KMS-11 (cell line): ENCODE results near the gene CDKN2AIPNL.
A peak's percentile ranks its signal among the peaks of the same experiment; 100 is the strongest.

ENCODE experiments used
- H2AFZ ChIP-seq: fragments of 200-600 bp; sonication (generic); 2 replicates; pipeline ENCODE4 v1.6.1; 2016; ENCODE audit warnings: antibody characterized with exemption, mixed run types, low read depth
- H3K27ac ChIP-seq: fragments of 200-600 bp; sonication (generic); 2 replicates; pipeline ENCODE4 v1.6.1; 2016; ENCODE audit warnings: mild to moderate bottlenecking, mixed run types
- H3K27me3 ChIP-seq: fragments of 200-600 bp; sonication (generic); 2 replicates; pipeline ENCODE4 v1.6.1; 2017; ENCODE audit warnings: mild to moderate bottlenecking, low read depth, mixed run types, moderate library complexity; ENCODE audit not compliant: insufficient read depth
- H3K36me3 ChIP-seq: fragments of 200-600 bp; sonication (generic); 2 replicates; pipeline ENCODE4 v1.6.1; 2017; ENCODE audit warnings: mild to moderate bottlenecking, mixed run types; ENCODE audit not compliant: insufficient read depth
- H3K4me1 ChIP-seq: fragments of 200-600 bp; sonication (generic); 2 replicates; pipeline ENCODE4 v1.6.1; 2016; ENCODE audit warnings: mild to moderate bottlenecking, low read depth, mixed run types; ENCODE audit not compliant: poor library complexity, severe bottlenecking
- H3K4me2 ChIP-seq: fragments of 200-600 bp; sonication (generic); 2 replicates; pipeline ENCODE4 v1.7.0; 2016; ENCODE audit warnings: mild to moderate bottlenecking, mixed run types
- H3K4me3 ChIP-seq: fragments of 200-600 bp; sonication (generic); IDR thresholded peaks from 2 replicates; pipeline ENCODE4 v1.6.1; 2017; ENCODE audit warnings: low read depth, low read length, mixed read lengths; ENCODE audit not compliant: insufficient read depth
- H3K79me2 ChIP-seq: fragments of 200-600 bp; sonication (generic); 2 replicates; pipeline ENCODE4 v1.6.1; 2016; ENCODE audit warnings: low read depth, mixed run types; ENCODE audit not compliant: insufficient read depth
- H3K9ac ChIP-seq: fragments of 200-600 bp; sonication (generic); 2 replicates; pipeline ENCODE4 v1.6.1; 2016; ENCODE audit warnings: mild to moderate bottlenecking, mixed run types
- H4K20me1 ChIP-seq: fragments of 200-600 bp; sonication (generic); 2 replicates; pipeline ENCODE4 v1.6.1; 2016; ENCODE audit warnings: mild to moderate bottlenecking, mixed run types; ENCODE audit not compliant: insufficient read depth
- CTCF ChIP-seq: fragments of 200-600 bp; sonication (generic); conservative IDR thresholded peaks from 2 replicates; pipeline ENCODE4 v1.6.1; 2017; ENCODE audit warnings: low read depth, mild to moderate bottlenecking, antibody characterized with exemption, low read length, moderate library complexity, mixed read lengths

CDKN2AIPNL gene

GRCh38 chr5:134418958-134419357, 7.3 kb upstream of the CDKN2AIPNL start:
- H3K27ac ChIP-seq, result no peak overlapping the region
- no peaks in the 10 kb centered on the region for H3K36me3 ChIP-seq
- H3K27me3 ChIP-seq, result no peaks in the 10 kb centered on the region
- no peaks in the 10 kb centered on the region for H3K79me2 ChIP-seq
- no peak for TF ChIP-seq CTCF
- H4K20me1 ChIP-seq, result no peaks in the 10 kb centered on the region
- H2AFZ ChIP-seq, result no peak overlapping the region
- no peak overlapping the region for H3K4me2 ChIP-seq
- no peaks in the 10 kb centered on the region for H3K4me1 ChIP-seq
- no peak overlapping the region for H3K9ac ChIP-seq
- H3K4me3 ChIP-seq, result no peak overlapping the region

GRCh38 chr5:134417707-134418106, 6.0 kb upstream of the CDKN2AIPNL start:
- no peak for TF ChIP-seq CTCF
- H3K4me1 ChIP-seq, result peaks cover 1% of the 10 kb centered on the region
- H3K4me2 ChIP-seq, result no peak overlapping the region

GRCh38 chr5:134413046-134413445, 1.4 kb upstream of the CDKN2AIPNL start:
- peaks cover 16% of the 10 kb centered on the region; the same call in 1 of the 2 replicates for H3K79me2 ChIP-seq
- H3K27me3 ChIP-seq, result no peaks in the 10 kb centered on the region
- no peak overlapping the region for H3K4me3 ChIP-seq
- H3K9ac ChIP-seq, result no peak overlapping the region
- no peak overlapping the region for H3K27ac ChIP-seq
- no peak for TF ChIP-seq CTCF
- no peak overlapping the region for H3K4me2 ChIP-seq
- no peak overlapping the region for H2AFZ ChIP-seq
- no peaks in the 10 kb centered on the region for H3K36me3 ChIP-seq
- H3K4me1 ChIP-seq, result peaks cover 17% of the 10 kb centered on the region
- H4K20me1 ChIP-seq, result no peaks in the 10 kb centered on the region

More at GRCh38 chr5:134417707-134418106, 6.0 kb upstream of the CDKN2AIPNL start:
- Histone ChIP-seq H3K9ac (no peak overlapping the region), H3K4me3 (no peak overlapping the region), H3K27ac (no peak overlapping the region), H2AFZ (no peak overlapping the region), H3K27me3 (no peaks in the 10 kb centered on the region), H4K20me1 (no peaks in the 10 kb centered on the region), H3K36me3 (no peaks in the 10 kb centered on the region), H3K79me2 (no peaks in the 10 kb centered on the region)

- Histone ChIP-seq H3K4me1 (peaks cover 17% of the 10 kb centered on the region), H4K20me1 (no peaks in the 10 kb centered on the region), H3K27me3 (no peaks in the 10 kb centered on the region), H3K4me2 (peak overlapping the region; percentile 79), H3K79me2 (peaks cover 16% of the 10 kb centered on the region; the same call in 1 of the 2 replicates), H3K36me3 (no peaks in the 10 kb centered on the region), H3K9ac (peak overlapping the region; percentile 64), H3K4me3 (no peak overlapping the region), H3K27ac (peak overlapping the region; percentile 14; the same call in 1 of the 2 replicates), H2AFZ (peak overlapping the region; percentile 96)
- TF ChIP-seq CTCF, result no peak
Measured at GRCh38 chr5:134411228-134411545, 494 bp downstream of the CDKN2AIPNL start.
